HepG2 (cell line): Measurements from ENCODE around the gene THAP2. TPM values are rescaled to one million over a fixed set of nuclear protein-coding genes. Genes with fewer than 3 reads are reported as not detected.

Source experiments
- CBFB ChIP-seq: sonication (generic); formaldehyde crosslinking; IDR thresholded peaks from 2 replicates; pipeline ENCODE4 v1.4.0; 2020; ENCODE audit warnings: missing genetic modification reagents
- FOXA3 ChIP-seq: IDR thresholded peaks from 2 replicates; pipeline ENCODE4 v1.6.1; 2016; ENCODE audit warnings: missing genetic modification reagents, missing compliant biosample characterization
- ISL2 ChIP-seq: sonication (generic); formaldehyde crosslinking; IDR thresholded peaks from 2 replicates; pipeline ENCODE4 v1.5.0; 2020; ENCODE audit warnings: missing genetic modification reagents
- KMT2A ChIP-seq: sonication (generic); formaldehyde crosslinking; IDR thresholded peaks from 2 replicates; pipeline ENCODE4 v1.4.0; 2020; ENCODE audit warnings: missing genetic modification reagents
- MAFG ChIP-seq: sonication (generic); formaldehyde crosslinking; IDR thresholded peaks from 2 replicates; pipeline ENCODE4 v1.5.1; 2020; ENCODE audit warnings: mild to moderate bottlenecking, missing genetic modification reagents
- NFAT5 ChIP-seq: sonication (generic); formaldehyde crosslinking; IDR thresholded peaks from 2 replicates; pipeline ENCODE4 v1.4.0; 2020; ENCODE audit warnings: missing genetic modification reagents
- PHF20 ChIP-seq: sonication (generic); formaldehyde crosslinking; IDR thresholded peaks from 2 replicates; pipeline ENCODE4 v1.5.0; 2020; ENCODE audit warnings: mild to moderate bottlenecking, missing genetic modification reagents
- RNF219 ChIP-seq: sonication (generic); formaldehyde crosslinking; IDR thresholded peaks from 2 replicates; pipeline ENCODE4 v1.5.0; 2020; ENCODE audit warnings: mild to moderate bottlenecking, missing genetic modification reagents
- SRSF4 ChIP-seq: fragments of 200-400 bp; formaldehyde crosslinking; IDR thresholded peaks from one replicate; pipeline ENCODE4 v1.6.1; 2018; ENCODE audit warnings: mild to moderate bottlenecking, low read depth, low read length, moderate library complexity; ENCODE audit not compliant: poor library complexity, severe bottlenecking
- ZNF230 ChIP-seq: sonication (generic); formaldehyde crosslinking; IDR thresholded peaks from 2 replicates; pipeline ENCODE4 v1.4.0; 2020; ENCODE audit warnings: mild to moderate bottlenecking, missing genetic modification reagents
- ZNF335 ChIP-seq: sonication (generic); formaldehyde crosslinking; IDR thresholded peaks from 2 replicates; pipeline ENCODE4 v1.4.0; 2020; ENCODE audit warnings: missing genetic modification reagents
- ZNF775 ChIP-seq: sonication (generic); formaldehyde crosslinking; IDR thresholded peaks from 2 replicates; pipeline ENCODE4 v1.4.0; 2020; ENCODE audit warnings: missing genetic modification reagents, mild to moderate bottlenecking, moderate library complexity, borderline replicate concordance
- ZNF850 ChIP-seq: sonication (generic); formaldehyde crosslinking; conservative IDR thresholded peaks from 2 replicates; pipeline ENCODE4 v1.9.0; 2021; ENCODE audit warnings: mild to moderate bottlenecking, missing genetic modification reagents
- polyA plus RNA-seq, 8 experiments: library from polyadenylated mRNA; depleted of rRNA in 3 of 8; stranded (reverse) in 7 of 8; unstranded in 1 of 8; fragments of >200 nt; fragmentation: Illumina TruSeq in 4 of 8; extraction: Trizol in 4 of 8; gene quantifications; 2 replicates each; pipeline versions ENCODE4 v1.2.1 to v1.2.3, GENCODE V29; 2011 to 2016; ENCODE audit warnings: low read depth in 4 of 8, missing spikeins in 1 of 8, mixed read lengths in 1 of 8; ENCODE audit not compliant: insufficient read depth in 1 of 8
- total RNA-seq, 5 experiments: library from RNA; depleted of rRNA; stranded (reverse); fragments of >200 nt; fragmentation: Illumina TruSeq; extraction: Trizol; gene quantifications; 2 replicates each; pipeline ENCODE4 v1.2.3, GENCODE V29; 2016; ENCODE audit warnings: low read depth in 1 of 5

THAP2 gene
- total and polyA plus RNA-seq, 2 of the 13 experiments (the other 11 are each of a cell fraction or from before 2014, with no cell fraction given), result 5.2 to 6.2 TPM

- TF ChIP-seq PHF20 (CRISPR knock-in tag) (peak; percentile 66), KMT2A (CRISPR knock-in tag) (peak; percentile 74; the same call in 1 of the 2 replicates), MAFG (CRISPR knock-in tag) (no peak), CBFB (CRISPR knock-in tag) (peak; percentile 82), ZNF775 (CRISPR knock-in tag) (peak; percentile 49; the same call in 1 of the 2 replicates), ZNF230 (CRISPR knock-in tag) (peak; percentile 88), ISL2 (CRISPR knock-in tag) (peak; percentile 54), NFAT5 (peak; percentile 70; the same call in 1 of the 2 replicates), RNF219 (CRISPR knock-in tag) (no peak), SRSF4 (no peak), ZNF335 (CRISPR knock-in tag) (no peak; the same call in 1 of the 2 replicates), FOXA3 (CRISPR knock-in tag) (peak; percentile 54), ZNF850 (CRISPR knock-in tag) (0 out of 2 replicates have a peak, but pooled peaks have one; percentile 68)
Measured at GRCh38 chr12:71685914-71686657, 22.0 kb downstream of the THAP2 start, which contains the start of gene TMEM19 (continued).
